Large intestine (tissue), 3 donors: Measurements from ENCODE around the gene TARS2. TPM values are rescaled to one million over a fixed set of nuclear protein-coding genes. Genes with fewer than 3 reads are reported as not detected.

ENCODE experiments used
- DNase-seq, 2 donors: peaks; one replicate each; pipeline versions ENCODE4 v3.0.0 to v3.0.0-alpha.2; 2013
- H3K27ac ChIP-seq: one replicate; pipeline ENCODE4 v1.5.1; 2013; ENCODE audit warnings: low read length
- H3K27me3 ChIP-seq: 2 replicates; pipeline ENCODE4 v1.6.1; 2013; ENCODE audit warnings: low read length; ENCODE audit not compliant: control insufficient read depth, insufficient read depth
- H3K36me3 ChIP-seq: 2 replicates; pipeline ENCODE4 v1.6.1; 2013; ENCODE audit warnings: low read length; ENCODE audit not compliant: control insufficient read depth, insufficient read depth
- H3K4me1 ChIP-seq: one replicate; pipeline ENCODE4 v1.6.1; 2013; ENCODE audit warnings: low read length; ENCODE audit not compliant: control insufficient read depth, insufficient read depth
- H3K4me3 ChIP-seq: one replicate; pipeline ENCODE4 v1.5.1; 2013; ENCODE audit warnings: low read length
- H3K9me3 ChIP-seq: one replicate; pipeline ENCODE4 v1.6.1; 2013; ENCODE audit warnings: mild to moderate bottlenecking, low read depth, low read length, moderate library complexity; ENCODE audit not compliant: control insufficient read depth
- WGBS: methylation state at CpG from one replicate; pipeline ENCODE4 v1.1.5; 2013; ENCODE audit warnings: low lambda C conversion rate; ENCODE audit not compliant: insufficient coverage; 5-methylcytosine and 5-hydroxymethylcytosine counted together
- polyA plus RNA-seq: library from polyadenylated mRNA; unstranded; fragments of 120-200 nt; gene quantifications from one replicate; pipeline ENCODE4 v1.2.1, GENCODE V29; 2013

Gene TARS2
- polyA plus RNA-seq, 1 donor: 21.8 TPM

DNA sequence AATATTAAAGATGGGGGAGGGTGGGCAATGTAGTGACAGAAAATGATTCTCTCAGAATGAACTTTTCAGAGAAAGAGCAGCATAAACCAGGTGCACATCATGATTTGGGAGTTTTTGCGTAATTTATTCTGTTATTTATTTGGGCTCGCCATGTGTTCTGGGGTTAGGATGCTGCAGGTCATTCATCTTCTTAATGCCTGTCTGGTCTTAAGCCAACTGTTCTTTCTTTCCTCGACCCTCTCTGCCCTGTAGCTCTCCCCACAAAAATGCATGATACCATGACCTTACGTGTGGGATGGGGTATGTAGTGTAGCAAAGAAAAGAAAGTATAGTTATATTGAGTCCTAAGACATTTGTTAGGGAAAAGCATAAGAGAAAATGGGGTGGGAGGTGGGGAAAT is 12.3 kb upstream of the TARS2 start:
- no peak overlapping the region for H3K27ac ChIP-seq
- no peak for DNase-seq
- no peaks in the 10 kb centered on the region for H3K9me3 ChIP-seq
- no peak overlapping the region for H3K4me3 ChIP-seq
- peaks cover 28% of the 10 kb centered on the region for H3K36me3 ChIP-seq
- no peaks in the 10 kb centered on the region for H3K4me1 ChIP-seq
- WGBS: 80% methylated on average over 1 of the region's 4 CpGs
- no peaks in the 10 kb centered on the region for H3K27me3 ChIP-seq

DNA sequence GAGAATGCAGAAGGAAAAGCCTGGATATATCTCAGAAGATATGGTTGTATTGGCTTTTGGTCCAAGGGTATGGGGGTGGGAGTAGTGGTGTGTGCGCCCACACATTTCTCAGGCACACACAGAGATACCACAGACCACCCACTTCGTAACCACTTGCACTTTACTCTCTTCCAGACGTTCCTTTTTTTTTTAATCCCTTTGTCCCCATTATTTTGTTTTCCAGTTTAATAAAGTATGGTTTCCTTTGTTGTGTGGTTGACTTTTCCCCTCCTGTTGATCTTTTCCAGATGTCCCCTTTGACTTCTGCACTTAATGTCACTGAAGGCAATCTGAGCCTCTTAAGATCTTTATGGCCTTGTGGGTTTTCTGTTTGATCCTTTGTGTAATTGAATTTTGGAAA is 10.5 kb upstream of the TARS2 start:
- no peak for DNase-seq
- Histone ChIP-seq H3K4me1 (no peaks in the 10 kb centered on the region), H3K36me3 (peaks cover 15% of the 10 kb centered on the region), H3K27me3 (no peaks in the 10 kb centered on the region), H3K27ac (no peak overlapping the region), H3K9me3 (no peaks in the 10 kb centered on the region), H3K4me3 (no peak overlapping the region)
- WGBS: 58% methylated on average over 2 of the region's 3 CpGs

DNA sequence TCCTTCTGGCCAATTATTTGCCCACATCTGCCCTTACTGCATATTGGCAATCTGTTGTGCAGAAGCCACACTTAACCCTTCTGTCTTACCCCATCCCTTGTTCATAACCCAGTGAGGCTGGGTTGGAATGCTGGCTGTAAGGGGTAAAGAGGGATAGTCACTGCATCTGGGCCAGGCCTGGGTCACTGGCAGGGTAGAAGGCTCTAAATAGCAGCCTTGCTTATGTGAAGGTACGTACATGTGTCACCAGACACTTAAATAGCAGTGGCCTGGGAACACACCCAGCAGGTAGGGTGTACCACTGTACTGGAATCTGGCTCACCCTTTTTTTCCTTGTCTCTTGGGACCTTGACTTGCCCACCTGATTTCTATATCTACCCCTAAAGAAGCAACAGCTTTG is 9.9 kb upstream of the TARS2 start:
- H3K36me3 ChIP-seq: peaks cover 9% of the 10 kb centered on the region
- no peaks in the 10 kb centered on the region for H3K4me1 ChIP-seq
- H3K9me3 ChIP-seq: no peaks in the 10 kb centered on the region
- WGBS: no CpG with 5 or more reads among the region's 1 CpG
- H3K27me3 ChIP-seq: no peaks in the 10 kb centered on the region
- no peak overlapping the region for H3K4me3 ChIP-seq
- DNase-seq: peak in 1 of 2 donors; percentile 6
- H3K27ac ChIP-seq: no peak overlapping the region

DNA sequence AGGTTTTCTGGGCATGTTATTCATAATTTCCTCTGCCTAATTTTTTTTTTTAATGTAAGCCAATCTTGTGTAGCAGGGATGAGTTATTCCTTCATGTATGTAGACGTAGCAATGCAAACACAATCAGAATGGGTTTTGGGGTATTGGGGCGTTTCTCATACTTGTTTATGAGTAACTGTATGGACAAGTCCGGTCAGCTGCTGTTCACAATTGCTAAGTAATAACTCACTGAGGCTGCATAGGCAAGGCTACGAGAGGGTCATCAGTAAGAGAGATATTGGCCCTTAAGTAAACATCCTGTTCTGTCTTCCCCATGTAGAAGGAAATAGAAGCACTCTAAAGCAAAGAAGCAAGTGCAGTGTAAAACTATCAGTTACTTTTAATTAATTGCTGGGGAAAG is 9.5 kb upstream of the TARS2 start:
- 0% methylated on average over 1 of the region's 4 CpGs for WGBS
- Histone ChIP-seq H3K4me3 (no peak overlapping the region), H3K27me3 (no peaks in the 10 kb centered on the region), H3K36me3 (peaks cover 5% of the 10 kb centered on the region), H3K4me1 (no peaks in the 10 kb centered on the region), H3K9me3 (no peaks in the 10 kb centered on the region), H3K27ac (no peak overlapping the region)
- DNase-seq: peak; percentile 12 to 54

DNA sequence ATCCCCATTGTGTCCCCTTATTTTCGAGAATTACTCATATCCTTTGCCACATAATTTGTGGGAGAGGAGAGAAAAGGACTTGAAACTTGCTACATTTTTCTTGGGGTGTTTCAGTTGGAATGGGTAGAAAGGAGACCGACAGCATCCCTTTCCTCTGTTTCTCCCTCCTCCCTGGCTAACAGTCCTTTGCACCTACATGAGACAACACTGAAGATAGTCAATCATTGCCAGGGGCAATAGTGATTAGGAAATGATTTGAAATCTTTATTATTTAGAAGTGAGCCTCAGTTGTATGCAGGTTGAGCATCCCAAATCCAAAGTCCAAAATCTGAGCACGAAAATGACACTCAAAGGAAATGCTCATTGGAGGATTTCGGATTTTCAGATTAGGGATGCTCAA is 7.8 kb upstream of the TARS2 start:
- no peak overlapping the region for H3K4me3 ChIP-seq
- H3K4me1 ChIP-seq: no peaks in the 10 kb centered on the region
- H3K9me3 ChIP-seq: no peaks in the 10 kb centered on the region
- DNase-seq: no peak
- WGBS: 40% methylated on average over 2 of the region's 4 CpGs
- no peaks in the 10 kb centered on the region for H3K27me3 ChIP-seq
- no peaks in the 10 kb centered on the region for H3K36me3 ChIP-seq
- no peak overlapping the region for H3K27ac ChIP-seq

DNA sequence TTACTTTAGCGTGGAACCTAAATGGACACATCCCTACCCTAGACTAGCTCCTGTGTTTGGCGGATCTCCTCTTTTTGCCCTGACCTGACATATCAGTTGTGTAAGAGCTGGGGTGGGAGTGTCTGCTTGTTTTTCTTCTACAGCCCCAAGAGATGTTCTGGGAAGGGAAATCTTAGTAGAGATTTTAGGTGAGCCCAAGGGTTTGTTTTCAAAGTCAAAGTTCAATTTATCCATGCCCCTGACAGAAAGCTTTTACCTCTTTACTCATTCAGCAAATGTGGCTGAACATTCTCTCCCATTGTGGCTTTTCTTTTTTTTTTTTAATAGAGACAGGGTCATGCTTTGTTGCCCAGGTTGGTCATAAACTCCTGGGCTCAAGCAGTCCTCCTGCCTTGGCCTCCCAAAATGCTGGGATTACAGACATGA is 7.3 kb upstream of the TARS2 start:
- no peaks in the 10 kb centered on the region for H3K4me1 ChIP-seq
- no peaks in the 10 kb centered on the region for H3K27me3 ChIP-seq
- no peak for DNase-seq
- no peaks in the 10 kb centered on the region for H3K36me3 ChIP-seq
- no peak overlapping the region for H3K4me3 ChIP-seq
- H3K27ac ChIP-seq: no peak overlapping the region
- no CpG with 5 or more reads among the region's 2 CpGs for WGBS
- H3K9me3 ChIP-seq: no peaks in the 10 kb centered on the region

DNA sequence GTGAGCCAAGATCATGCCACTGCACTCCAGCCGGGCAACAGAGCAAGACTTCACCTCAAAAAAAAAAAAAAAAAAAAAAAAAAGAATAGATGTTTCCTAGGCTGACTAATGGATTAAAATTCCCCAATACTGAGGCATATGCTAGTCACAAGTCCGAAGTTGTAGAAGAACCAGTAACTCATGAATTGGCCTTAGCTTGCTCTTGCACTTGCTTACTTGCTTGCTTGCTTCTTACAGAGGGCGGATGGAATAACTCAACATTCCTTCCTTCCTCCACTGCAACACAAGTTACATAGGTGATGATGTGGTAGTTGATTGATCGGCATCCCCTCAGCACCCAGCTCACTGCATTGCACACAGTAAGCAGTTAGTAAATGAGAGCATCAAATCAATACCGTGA is 2.8 kb upstream of the TARS2 start:
- DNase-seq: no peak
- H3K4me1 ChIP-seq: peaks cover 5% of the 10 kb centered on the region
- no peaks in the 10 kb centered on the region for H3K9me3 ChIP-seq
- H3K4me3 ChIP-seq: no peak overlapping the region
- 80% methylated on average over 1 of the region's 5 CpGs for WGBS
- H3K36me3 ChIP-seq: peaks cover 3% of the 10 kb centered on the region
- no peaks in the 10 kb centered on the region for H3K27me3 ChIP-seq
- no peak overlapping the region for H3K27ac ChIP-seq

DNA sequence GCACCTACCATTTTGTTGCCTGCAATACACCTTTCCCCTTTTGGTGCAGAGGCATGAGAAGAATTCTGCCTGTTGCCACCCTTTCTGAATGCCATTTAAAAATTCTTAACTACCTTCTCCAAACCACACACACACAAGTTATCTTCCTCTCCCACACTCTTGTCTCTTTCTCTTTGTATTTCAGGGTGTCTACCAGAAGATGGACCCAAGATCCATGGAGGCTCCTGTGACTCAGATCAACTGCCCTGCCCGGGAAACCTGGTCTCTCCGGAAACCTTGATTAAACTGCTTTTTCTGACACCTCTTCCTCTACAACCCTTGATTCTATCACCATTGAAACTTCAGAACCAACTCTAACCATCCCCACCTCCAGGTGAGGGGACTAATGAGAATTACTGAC is 2.4 kb upstream of the TARS2 start:
- peak in 1 of 2 donors; percentile 30 for DNase-seq
- no peaks in the 10 kb centered on the region for H3K9me3 ChIP-seq
- no peak overlapping the region for H3K27ac ChIP-seq
- H3K4me3 ChIP-seq: no peak overlapping the region
- WGBS: no CpG with 5 or more reads among the region's 2 CpGs
- H3K27me3 ChIP-seq: no peaks in the 10 kb centered on the region
- peaks cover 7% of the 10 kb centered on the region for H3K36me3 ChIP-seq
- H3K4me1 ChIP-seq: peaks cover 5% of the 10 kb centered on the region

DNA sequence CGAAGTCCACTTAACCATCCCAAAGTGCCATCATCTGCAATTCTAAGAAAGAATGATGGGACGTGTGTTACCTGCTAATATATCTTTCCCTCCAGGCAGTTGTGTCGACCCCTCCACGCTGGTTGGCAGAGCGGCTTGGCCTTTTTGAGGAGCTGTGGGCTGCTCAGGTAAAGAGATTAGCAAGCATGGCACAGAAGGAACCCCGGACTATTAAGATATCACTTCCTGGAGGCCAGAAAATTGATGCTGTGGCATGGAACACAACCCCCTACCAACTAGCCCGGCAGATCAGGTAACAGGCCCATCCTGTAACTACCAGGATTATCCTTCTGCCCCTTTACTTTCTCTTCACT is 520 bp downstream of the TARS2 start:
- Histone ChIP-seq H3K36me3 (peaks cover 24% of the 10 kb centered on the region), H3K9me3 (no peaks in the 10 kb centered on the region), H3K27me3 (no peaks in the 10 kb centered on the region), H3K4me1 (peaks cover 5% of the 10 kb centered on the region), H3K4me3 (peak overlapping the region; percentile 94), H3K27ac (peak overlapping the region; percentile 22)
- WGBS: no CpG with 5 or more reads among the region's 7 CpGs
- no peak for DNase-seq

DNA sequence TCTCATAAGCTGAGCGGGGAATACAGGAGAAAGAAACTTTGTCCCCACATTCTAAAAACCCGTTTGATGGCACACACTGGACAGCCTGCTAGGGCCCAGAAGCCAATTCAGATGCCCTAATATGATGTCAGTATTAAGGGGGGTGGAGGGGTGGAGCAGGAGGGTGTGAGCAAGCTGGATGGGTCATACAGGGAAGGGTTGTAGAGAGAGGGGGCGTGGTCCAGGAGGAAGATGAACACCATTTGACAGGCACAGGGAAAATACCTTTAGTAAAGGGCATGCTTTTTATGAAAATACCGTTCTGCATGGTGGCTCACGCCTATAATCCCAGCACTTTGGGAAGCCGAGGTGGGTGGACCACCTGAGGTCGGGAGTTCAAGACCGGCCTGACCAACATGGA is 6.0 kb downstream of the TARS2 start:
- H3K27ac ChIP-seq: no peak overlapping the region
- no peaks in the 10 kb centered on the region for H3K27me3 ChIP-seq
- H3K9me3 ChIP-seq: no peaks in the 10 kb centered on the region
- peaks cover under 1% of the 10 kb centered on the region for H3K4me1 ChIP-seq
- peaks cover 49% of the 10 kb centered on the region for H3K36me3 ChIP-seq
- H3K4me3 ChIP-seq: no peak overlapping the region
- WGBS: no CpG with 5 or more reads among the region's 8 CpGs
- no peak for DNase-seq

DNA sequence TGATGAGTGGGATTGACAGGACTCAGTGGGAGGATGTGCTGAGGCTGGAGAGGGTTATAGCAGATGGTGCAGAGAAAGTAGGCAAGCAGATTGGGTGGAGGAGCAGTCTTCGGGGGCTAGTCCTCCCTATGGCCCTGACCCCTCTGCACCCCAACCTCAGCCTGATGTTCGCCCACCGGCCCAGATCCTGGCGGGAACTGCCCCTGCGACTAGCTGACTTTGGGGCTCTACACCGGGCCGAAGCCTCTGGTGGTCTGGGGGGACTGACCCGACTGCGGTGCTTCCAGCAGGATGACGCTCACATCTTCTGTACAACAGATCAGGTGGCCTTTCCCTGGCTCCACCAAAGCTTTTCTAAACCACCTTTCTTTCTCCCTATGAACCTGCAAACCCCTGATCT is 11.1 kb downstream of the TARS2 start:
- WGBS: no CpG with 5 or more reads among the region's 10 CpGs
- H3K36me3 ChIP-seq: peaks cover 49% of the 10 kb centered on the region
- H3K27me3 ChIP-seq: no peaks in the 10 kb centered on the region
- H3K4me1 ChIP-seq: no peaks in the 10 kb centered on the region
- H3K9me3 ChIP-seq: no peaks in the 10 kb centered on the region
- no peak for DNase-seq
- H3K4me3 ChIP-seq: no peak overlapping the region
- no peak overlapping the region for H3K27ac ChIP-seq
